Epithelial cell of esophagus (primary cell): ENCODE results near the gene NOVA1.

Source experiments
- DNase-seq: peaks from one replicate; pipeline ENCODE4 v3.0.0; 2010; ENCODE audit warnings: low read depth
- H3K4me3 ChIP-seq: 2 replicates; pipeline ENCODE4 v1.5.1; 2011; ENCODE audit warnings: mild to moderate bottlenecking, low read length, control low read depth
- TF ChIP-seq, protein P1 (sequence below): IDR thresholded peaks from 2 replicates; pipeline ENCODE4 v1.5.1; 2011; ENCODE audit warnings: low read depth, mild to moderate bottlenecking, low read length, control low read depth, inconsistent platforms; ENCODE audit not compliant: insufficient read depth; ENCODE audit errors: missing control alignments

NOVA1 gene

DNA sequence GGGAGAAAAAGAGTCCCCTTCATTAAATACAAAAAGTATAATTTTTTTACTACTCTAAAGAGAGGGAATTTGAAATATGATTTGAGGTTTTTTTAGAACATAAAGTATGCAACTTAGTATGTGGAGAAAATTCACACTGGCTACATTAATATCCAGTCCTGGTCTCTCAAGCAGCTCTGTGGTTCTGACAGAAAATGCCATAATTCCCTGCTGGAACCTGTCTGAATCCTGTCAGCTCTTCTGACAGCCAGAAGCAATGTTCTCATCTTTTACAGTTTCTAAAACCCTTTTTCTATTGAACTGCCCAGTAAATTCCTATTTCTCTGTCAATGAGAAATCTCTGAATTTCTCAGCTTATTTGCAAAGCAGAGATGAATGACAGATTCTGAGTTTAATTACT, 13.4 kb upstream of the NOVA1 start:
- H3K4me3 ChIP-seq: no peak overlapping the region
- no peak for DNase-seq
- TF ChIP-seq, protein P1, sequence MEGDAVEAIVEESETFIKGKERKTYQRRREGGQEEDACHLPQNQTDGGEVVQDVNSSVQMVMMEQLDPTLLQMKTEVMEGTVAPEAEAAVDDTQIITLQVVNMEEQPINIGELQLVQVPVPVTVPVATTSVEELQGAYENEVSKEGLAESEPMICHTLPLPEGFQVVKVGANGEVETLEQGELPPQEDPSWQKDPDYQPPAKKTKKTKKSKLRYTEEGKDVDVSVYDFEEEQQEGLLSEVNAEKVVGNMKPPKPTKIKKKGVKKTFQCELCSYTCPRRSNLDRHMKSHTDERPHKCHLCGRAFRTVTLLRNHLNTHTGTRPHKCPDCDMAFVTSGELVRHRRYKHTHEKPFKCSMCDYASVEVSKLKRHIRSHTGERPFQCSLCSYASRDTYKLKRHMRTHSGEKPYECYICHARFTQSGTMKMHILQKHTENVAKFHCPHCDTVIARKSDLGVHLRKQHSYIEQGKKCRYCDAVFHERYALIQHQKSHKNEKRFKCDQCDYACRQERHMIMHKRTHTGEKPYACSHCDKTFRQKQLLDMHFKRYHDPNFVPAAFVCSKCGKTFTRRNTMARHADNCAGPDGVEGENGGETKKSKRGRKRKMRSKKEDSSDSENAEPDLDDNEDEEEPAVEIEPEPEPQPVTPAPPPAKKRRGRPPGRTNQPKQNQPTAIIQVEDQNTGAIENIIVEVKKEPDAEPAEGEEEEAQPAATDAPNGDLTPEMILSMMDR: no peak

DNA sequence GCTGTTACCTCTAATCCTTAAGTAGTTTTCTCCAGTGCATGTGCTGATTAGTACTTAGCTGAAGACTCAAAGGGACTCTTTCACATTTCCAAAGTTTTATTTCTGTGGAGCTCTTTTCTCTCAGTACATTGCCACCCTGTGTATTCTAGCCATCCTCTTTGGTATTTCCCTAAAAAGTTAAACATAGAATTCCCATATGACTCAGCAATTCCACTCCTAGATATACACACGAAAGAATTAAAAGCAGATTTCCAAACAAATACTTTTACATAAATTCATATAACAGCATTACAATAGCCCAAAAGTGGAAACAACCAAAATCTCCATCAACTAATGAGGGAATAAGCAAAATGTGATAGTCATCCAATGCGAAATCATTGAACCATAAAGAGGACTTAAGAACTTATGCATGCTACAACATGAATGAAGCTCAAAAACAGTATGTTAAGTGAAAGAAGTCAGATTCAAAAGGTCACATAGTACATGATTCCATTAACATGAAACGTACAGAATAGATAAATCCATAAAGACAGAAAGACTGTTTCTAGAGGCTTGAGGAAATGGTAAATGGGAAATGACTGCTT, 9.0 kb upstream of the NOVA1 start:
- no peak for DNase-seq
- H3K4me3 ChIP-seq: no peak overlapping the region
- TF ChIP-seq, protein P1: no peak

DNA sequence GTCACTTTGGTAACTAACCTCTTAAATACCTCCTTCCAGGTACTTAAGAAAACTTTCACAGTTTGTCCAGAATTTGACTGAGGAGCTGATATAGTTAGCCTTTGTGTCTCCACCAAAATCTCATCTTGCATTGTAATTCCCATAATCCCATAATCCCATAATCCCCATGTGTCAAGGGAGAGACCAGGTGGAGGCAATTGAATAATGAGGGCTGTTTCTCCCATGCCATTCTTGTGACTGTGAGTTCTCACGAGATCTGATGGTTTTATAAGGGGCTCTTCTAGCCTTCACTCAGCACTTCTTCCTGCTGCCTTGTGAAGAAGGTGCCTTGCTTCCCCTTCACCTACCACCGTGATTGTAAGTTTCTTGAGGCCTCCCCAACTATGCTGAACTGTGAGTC, 7.8 kb upstream of the NOVA1 start:
- H3K4me3 ChIP-seq: no peak overlapping the region
- TF ChIP-seq, protein P1: no peak
- no peak for DNase-seq

DNA sequence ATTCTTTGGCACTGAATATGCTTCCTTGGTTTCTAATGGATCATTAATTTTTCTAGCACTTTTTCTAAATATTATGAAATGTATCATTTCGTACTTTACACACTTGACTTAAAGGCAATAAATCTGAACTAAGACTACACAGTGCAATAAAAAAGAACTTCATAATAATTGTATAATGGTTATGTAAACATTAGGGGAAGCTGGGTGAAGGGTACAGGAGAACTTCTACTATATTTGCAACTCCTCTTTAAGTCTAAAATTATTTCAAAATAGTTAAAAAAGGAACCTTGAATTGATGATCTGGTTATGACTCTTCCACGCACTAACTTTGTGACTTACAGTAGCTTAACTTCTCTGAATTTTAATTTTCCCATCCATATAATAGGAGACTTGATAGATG, 5.1 kb upstream of the NOVA1 start:
- no peak overlapping the region for H3K4me3 ChIP-seq
- DNase-seq: no peak
- TF ChIP-seq, protein P1: no peak

DNA sequence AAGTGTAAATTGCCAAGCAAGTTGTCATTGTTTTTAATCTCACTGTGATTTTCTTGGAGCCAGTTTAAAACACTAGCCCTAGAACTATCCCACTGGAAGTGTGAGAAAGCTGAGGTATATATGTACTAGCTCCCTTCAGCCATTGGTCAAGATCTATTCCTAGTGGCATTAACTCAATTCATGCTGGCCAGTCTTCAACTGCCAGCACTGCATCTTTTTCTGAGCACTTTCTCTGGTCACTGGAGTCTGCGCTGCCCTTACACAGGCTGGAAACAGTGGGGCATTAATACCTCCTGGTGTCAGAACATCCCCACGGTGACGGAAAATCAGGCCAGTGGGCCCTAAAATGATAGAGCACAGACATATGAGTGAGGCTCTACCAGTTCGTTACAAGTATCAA, 4.0 kb upstream of the NOVA1 start:
- H3K4me3 ChIP-seq: no peak overlapping the region
- no peak for DNase-seq
- TF ChIP-seq, protein P1: no peak

DNA sequence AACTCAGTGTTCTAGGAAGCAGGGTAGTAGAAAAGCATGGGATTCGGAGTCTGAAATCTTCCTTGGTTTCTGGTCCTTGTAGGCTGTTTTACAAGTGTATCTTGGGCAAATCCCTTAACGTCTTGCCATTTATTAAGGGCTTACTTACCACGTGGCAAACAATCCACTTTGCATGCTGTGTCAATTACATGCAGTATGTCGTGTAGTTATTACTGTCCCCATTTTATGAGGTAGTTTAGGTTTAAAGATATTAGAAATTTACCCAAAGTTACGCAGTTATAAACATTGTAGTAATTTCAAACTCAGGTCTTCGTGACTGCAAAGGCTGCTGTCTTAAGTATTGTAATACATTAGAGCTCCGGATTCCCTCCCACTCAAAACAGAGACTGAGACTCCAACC, 1.5 kb upstream of the NOVA1 start:
- no peak for DNase-seq
- H3K4me3 ChIP-seq: no peak overlapping the region
- TF ChIP-seq, protein P1: no peak

DNA sequence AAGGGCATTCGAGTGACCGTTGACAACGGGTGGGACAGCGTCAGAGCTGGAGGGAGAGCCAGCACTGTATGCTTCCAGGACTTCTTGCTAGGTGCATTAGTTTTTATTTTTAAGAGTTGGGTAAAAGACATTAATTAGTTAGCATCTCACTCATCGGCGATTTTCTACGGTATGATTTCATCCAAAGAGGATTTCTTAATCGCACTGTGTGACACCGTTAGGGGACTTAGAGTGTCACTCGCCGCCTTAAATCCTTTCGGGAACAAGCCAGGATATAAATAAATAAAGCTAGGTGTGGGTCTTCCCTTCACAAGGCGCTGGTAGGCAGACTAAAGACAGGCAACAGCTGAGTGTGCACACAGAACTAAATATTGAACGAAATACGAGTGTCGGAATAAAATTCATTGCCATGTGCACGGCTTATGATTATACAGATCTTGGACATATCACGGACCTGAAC, 869 bp upstream of the NOVA1 start:
- TF ChIP-seq, protein P1: no peak
- peak overlapping the region; percentile 46 for H3K4me3 ChIP-seq

More for the DNA sequence above, 869 bp upstream of the NOVA1 start:
- no peak for DNase-seq
